ENCODE measurements around the gene ITSN1.

The ITSN1 gene

GRCh38 chr21:33817138-33817537 lies 174.8 kb downstream of the ITSN1 start:
- no peak for TF ChIP-seq EP300 (IDR thresholded peaks at IDR 0.05; ENCODE audit: borderline replicate concordance)
- TF ChIP-seq TAF1 (IDR thresholded peaks at IDR 0.05; ENCODE audit: low read depth): no peak
- no peak for TF ChIP-seq NFIC (IDR thresholded peaks at IDR 0.05)
- TF ChIP-seq CEBPB (IDR thresholded peaks at IDR 0.05): no peak
- no peak for TF ChIP-seq REST (IDR thresholded peaks at IDR 0.05; ENCODE audit: low read depth)
- no peak for TF ChIP-seq USF1 (IDR thresholded peaks at IDR 0.05)
- no peak for TF ChIP-seq TEAD4 (IDR thresholded peaks at IDR 0.05)
- no peak for TF ChIP-seq RAD21 (IDR thresholded peaks at IDR 0.05; ENCODE audit: low read depth)
- no peak for TF ChIP-seq ZBTB7A (IDR thresholded peaks at IDR 0.05; ENCODE audit: low read depth)
- TF ChIP-seq YY1 (IDR thresholded peaks at IDR 0.05; ENCODE audit: low read depth): no peak
- no peak for TF ChIP-seq FOXM1 (IDR thresholded peaks at IDR 0.05; ENCODE audit: borderline replicate concordance, low read depth)
- no peak for TF ChIP-seq TCF12 (IDR thresholded peaks at IDR 0.05; ENCODE audit: low read depth)
- TF ChIP-seq CREB1 (IDR thresholded peaks at IDR 0.05; ENCODE audit: low read depth): no peak

- TF ChIP-seq NFIC (IDR thresholded peaks at IDR 0.05) (peak; percentile 48; the same call in 1 of the 2 replicates), EP300 (IDR thresholded peaks at IDR 0.05; ENCODE audit: borderline replicate concordance) (0 out of 2 replicates have a peak, but pooled peaks have one; percentile 16), TEAD4 (IDR thresholded peaks at IDR 0.05) (no peak), CEBPB (IDR thresholded peaks at IDR 0.05) (no peak)
These were observed 175.6 kb downstream of the ITSN1 start for GRCh38 chr21:33817663-33818451.

- TF ChIP-seq YY1 (IDR thresholded peaks at IDR 0.05; ENCODE audit: low read depth): no peak
- TF ChIP-seq CREB1 (IDR thresholded peaks at IDR 0.05; ENCODE audit: low read depth): no peak
- no peak for TF ChIP-seq TEAD4 (IDR thresholded peaks at IDR 0.05)
- TF ChIP-seq TAF1 (IDR thresholded peaks at IDR 0.05; ENCODE audit: low read depth): no peak
- TF ChIP-seq MAX (IDR thresholded peaks at IDR 0.05): no peak
- no peak for TF ChIP-seq EP300 (IDR thresholded peaks at IDR 0.05; ENCODE audit: borderline replicate concordance)
- no peak for TF ChIP-seq NFIC (IDR thresholded peaks at IDR 0.05)
- TF ChIP-seq CEBPB (IDR thresholded peaks at IDR 0.05): no peak
- no peak for TF ChIP-seq RAD21 (IDR thresholded peaks at IDR 0.05; ENCODE audit: low read depth)
- TF ChIP-seq REST (IDR thresholded peaks at IDR 0.05; ENCODE audit: low read depth): no peak
- no peak for TF ChIP-seq EGR1 (IDR thresholded peaks at IDR 0.05)
- no peak for TF ChIP-seq ZBTB7A (IDR thresholded peaks at IDR 0.05; ENCODE audit: low read depth)
- no peak for TF ChIP-seq FOXM1 (IDR thresholded peaks at IDR 0.05; ENCODE audit: borderline replicate concordance, low read depth)
- no peak for TF ChIP-seq USF1 (IDR thresholded peaks at IDR 0.05)
- no peak for TF ChIP-seq TCF12 (IDR thresholded peaks at IDR 0.05; ENCODE audit: low read depth)
These were observed 178.0 kb downstream of the ITSN1 start for GRCh38 chr21:33820230-33820770.

GRCh38 chr21:33820798-33821197 lies 178.5 kb downstream of the ITSN1 start:
- TF ChIP-seq USF1 (IDR thresholded peaks at IDR 0.05) (no peak), RAD21 (IDR thresholded peaks at IDR 0.05; ENCODE audit: low read depth) (no peak), REST (IDR thresholded peaks at IDR 0.05; ENCODE audit: low read depth) (no peak), FOXM1 (IDR thresholded peaks at IDR 0.05; ENCODE audit: borderline replicate concordance, low read depth) (no peak), CEBPB (IDR thresholded peaks at IDR 0.05) (no peak), TCF12 (IDR thresholded peaks at IDR 0.05; ENCODE audit: low read depth) (no peak), EGR1 (IDR thresholded peaks at IDR 0.05) (no peak), NFIC (IDR thresholded peaks at IDR 0.05) (no peak), YY1 (IDR thresholded peaks at IDR 0.05; ENCODE audit: low read depth) (no peak), MAX (IDR thresholded peaks at IDR 0.05) (no peak), CREB1 (IDR thresholded peaks at IDR 0.05; ENCODE audit: low read depth) (no peak), ZBTB7A (IDR thresholded peaks at IDR 0.05; ENCODE audit: low read depth) (no peak), TAF1 (IDR thresholded peaks at IDR 0.05; ENCODE audit: low read depth) (no peak)

All from Ishikawa (cell line).